Naive thymus-derived CD4-positive, alpha-beta T cell (primary cell): ENCODE data around the gene OR8K1. TPM values are rescaled to one million over a fixed set of nuclear protein-coding genes. Genes with fewer than 3 reads are reported as not detected.

Source experiments
- ATAC-seq: fragments of 150-1000 bp; cut with Tn5 transposase; 2 replicates; pipeline ENCODE4 v1.10.0; 2021; ENCODE audit warnings: mild to moderate bottlenecking, moderate library complexity
- CTCF ChIA-PET: fragments of 350-600 bp; sonication (Branson Sonifier 250); formaldehyde crosslinking; loops from one replicate; lab custom pipeline; 2021; ENCODE audit warnings: antibody characterized with exemption; lab: Charles Lee
- POLR2A ChIA-PET: fragments of 350-600 bp; sonication (Branson Sonifier 250); formaldehyde crosslinking; loops from one replicate; lab custom pipeline; 2021; ENCODE audit warnings: antibody characterized with exemption, inconsistent platforms; lab: Charles Lee
- DNase-seq, 9 donors: peaks; one replicate each; pipeline versions ENCODE4 v3.0.0 to v3.0.0-alpha.2; 2020 to 2022; ENCODE audit warnings: mixed read lengths in 1 of 9
- H3K27ac ChIP-seq: one replicate; pipeline ENCODE4 v1.7.0; 2013; ENCODE audit warnings: mild to moderate bottlenecking, low read depth, low read length, moderate library complexity
- H3K27me3 ChIP-seq, 2 donors: one replicate each; pipeline ENCODE4 v1.7.0; 2013; ENCODE audit warnings: low read length in 2 of 2, mild to moderate bottlenecking in 2 of 2, moderate library complexity in 2 of 2; ENCODE audit not compliant: control insufficient read depth in 2 of 2, insufficient read depth in 2 of 2
- H3K36me3 ChIP-seq, 3 experiments: 1 replicate in 2 of 3; 2 replicates in 1 of 3; pipeline ENCODE4 v1.7.0; 2013; ENCODE audit warnings: low read length in 3 of 3, mild to moderate bottlenecking in 3 of 3, moderate library complexity in 1 of 3; ENCODE audit not compliant: insufficient read depth in 3 of 3, control insufficient read depth in 2 of 3
- H3K4me1 ChIP-seq, 2 donors: one replicate each; pipeline ENCODE4 v1.7.0; 2013; ENCODE audit warnings: low read length in 2 of 2, mild to moderate bottlenecking in 2 of 2, moderate library complexity in 1 of 2; ENCODE audit not compliant: control insufficient read depth in 2 of 2, insufficient read depth in 2 of 2
- H3K4me3 ChIP-seq: 2 replicates; pipeline ENCODE4 v1.7.0; 2013; ENCODE audit warnings: mild to moderate bottlenecking, low read length
- H3K9me3 ChIP-seq, 3 experiments: 1 replicate in 2 of 3; 2 replicates in 1 of 3; pipeline ENCODE4 v1.7.0; 2013; ENCODE audit warnings: low read length in 3 of 3; ENCODE audit not compliant: control insufficient read depth in 2 of 3
- H3K27ac Mint-ChIP-seq, 9 donors: one replicate each; pipeline ENCODE4 v1.8.0; 2020 to 2022; ENCODE audit warnings: mixed read lengths in 9 of 9, mild to moderate bottlenecking in 8 of 9, moderate library complexity in 5 of 9, inconsistent platforms in 2 of 9
- H3K27me3 Mint-ChIP-seq, 5 donors: one replicate each; pipeline ENCODE4 v1.8.0; 2021 to 2022; ENCODE audit warnings: mixed read lengths in 5 of 5, mild to moderate bottlenecking in 1 of 5
- H3K36me3 Mint-ChIP-seq, 5 donors: one replicate each; pipeline ENCODE4 v1.8.0; 2020 to 2022; ENCODE audit warnings: mixed read lengths in 5 of 5, mild to moderate bottlenecking in 3 of 5, inconsistent platforms in 1 of 5
- H3K4me1 Mint-ChIP-seq, 7 donors: one replicate each; pipeline ENCODE4 v1.8.0; 2020 to 2022; ENCODE audit warnings: mixed read lengths in 7 of 7, mild to moderate bottlenecking in 3 of 7, inconsistent platforms in 1 of 7
- H3K4me3 Mint-ChIP-seq, 10 donors: one replicate each; pipeline ENCODE4 v1.8.0; 2020 to 2022; ENCODE audit warnings: mild to moderate bottlenecking in 10 of 10, mixed read lengths in 10 of 10, moderate library complexity in 6 of 10, inconsistent platforms in 2 of 10
- H3K9me3 Mint-ChIP-seq, 11 donors: one replicate each; pipeline ENCODE4 v1.8.0; 2020 to 2022; ENCODE audit warnings: mixed read lengths in 11 of 11, mild to moderate bottlenecking in 4 of 11, inconsistent platforms in 1 of 11, moderate library complexity in 1 of 11
- intact Hi-C, 2 donors: fragments of 100-400 bp; cut with micrococcal nuclease; formaldehyde crosslinking; loops; one replicate each; pipeline ENCODE4 v1.15.1; 2023
- polyA plus RNA-seq, 2 donors: library from polyadenylated mRNA; unstranded; fragments of 300-500 nt; fragmentation: Illumina TruSeq; gene quantifications; one replicate each; pipeline ENCODE4 v1.2.3, GENCODE V29; 2021
- total RNA-seq, 6 experiments: library from RNA in 5 of 6; stranded (reverse) in 5 of 6; gene quantifications; 1 replicate in 5 of 6; 2 replicates in 1 of 6; pipeline ENCODE4 v1.2.3 and lab custom pipeline; 2021 to 2026

OR8K1 gene
- total RNA-seq, result not detected
- polyA plus RNA-seq, result not detected
- not detected for total RNA-seq (lab: John Stamatoyannopoulos, UW)

- Mint-ChIP-seq H3K9me3 (peaks cover 2 to 23% (median 9%) of the 10 kb centered on the region in 11 donors), H3K4me1 (no peaks in the 10 kb centered on the region), H3K27me3 (no peaks in the 10 kb centered on the region), H3K4me3 (no peak within 1 kb of the TSS), H3K36me3 (no peaks in the 10 kb centered on the region), H3K27ac (no peak within 1 kb of the TSS)
- ATAC-seq (no peak), DNase-seq (no peak)
- no peaks in the 10 kb centered on the region for H3K4me1 ChIP-seq
- POLR2A ChIA-PET, result no interaction called here
- no peak within 1 kb of the TSS for H3K27ac ChIP-seq
- H3K4me3 ChIP-seq, result no peak within 1 kb of the TSS
- no peaks in the 10 kb centered on the region for H3K9me3 ChIP-seq
- CTCF ChIA-PET, result no interaction called here
- no peaks in the 10 kb centered on the region for H3K27me3 ChIP-seq
- intact Hi-C loops, result no loop called here
- no peaks in the 10 kb centered on the region for H3K36me3 ChIP-seq
Measured at GRCh38 chr11:56345739-56346138, at the start of gene OR8K1. Gene OR8K1 (plus strand): TSS chr11:56346039. CDS start chr11:56346039, 0 bp downstream.

GRCh38 chr11:56296898-56297297 is 48.9 kb upstream of the OR8K1 start:
- H3K36me3 Mint-ChIP-seq, result no peaks in the 10 kb centered on the region
- no peak for ATAC-seq
- H3K27ac ChIP-seq, result no peak overlapping the region
- H3K4me3 Mint-ChIP-seq, result no peak overlapping the region
- H3K27me3 ChIP-seq, result no peaks in the 10 kb centered on the region
- no peak overlapping the region for H3K27ac Mint-ChIP-seq
- POLR2A ChIA-PET, result no interaction called here
- DNase-seq, result no peak
- no peak overlapping the region for H3K4me3 ChIP-seq
- CTCF ChIA-PET, result no interaction called here
- H3K4me1 Mint-ChIP-seq, result no peaks in the 10 kb centered on the region
- H3K9me3 Mint-ChIP-seq, result peaks cover 0 to 36% (median 7%) of the 10 kb centered on the region in 11 donors
- no peaks in the 10 kb centered on the region for H3K27me3 Mint-ChIP-seq
- intact Hi-C loops, result no loop called here
- H3K4me1 ChIP-seq, result no peaks in the 10 kb centered on the region
- H3K36me3 ChIP-seq, result no peaks in the 10 kb centered on the region
- H3K9me3 ChIP-seq, result no peaks in the 10 kb centered on the region

- CTCF ChIA-PET, result no interaction called here
- no peaks in the 10 kb centered on the region for H3K27me3 Mint-ChIP-seq
- ATAC-seq (no peak), DNase-seq (no peak)
- H3K4me3 Mint-ChIP-seq, result no peak overlapping the region
- Histone ChIP-seq H3K27ac (no peak overlapping the region), H3K36me3 (no peaks in the 10 kb centered on the region), H3K4me1 (no peaks in the 10 kb centered on the region), H3K27me3 (no peaks in the 10 kb centered on the region), H3K9me3 (no peaks in the 10 kb centered on the region), H3K4me3 (no peak overlapping the region)
- peaks cover 0 to 4% (median 0%) of the 10 kb centered on the region in 5 donors for H3K36me3 Mint-ChIP-seq
- intact Hi-C loops, result no loop called here
- no peak overlapping the region for H3K27ac Mint-ChIP-seq
- POLR2A ChIA-PET, result no interaction called here
- H3K4me1 Mint-ChIP-seq, result no peaks in the 10 kb centered on the region
- H3K9me3 Mint-ChIP-seq, result peaks cover 7 to 61% (median 26%) of the 10 kb centered on the region in 11 donors
Measured at GRCh38 chr11:56307836-56308235, 38.0 kb upstream of the OR8K1 start.

- Mint-ChIP-seq H3K27ac (no peak within 1 kb of the TSS), H3K27me3 (no peaks in the 10 kb centered on the region), H3K4me1 (no peaks in the 10 kb centered on the region), H3K4me3 (no peak within 1 kb of the TSS), H3K36me3 (no peaks in the 10 kb centered on the region), H3K9me3 (peaks cover 0 to 34% (median 6%) of the 10 kb centered on the region in 11 donors)
- ATAC-seq (no peak), DNase-seq (no peak)
- H3K27ac ChIP-seq, result no peak within 1 kb of the TSS
- CTCF ChIA-PET, result no interaction called here
- no peaks in the 10 kb centered on the region for H3K9me3 ChIP-seq
- no peaks in the 10 kb centered on the region for H3K4me1 ChIP-seq
- POLR2A ChIA-PET, result no interaction called here
- H3K36me3 ChIP-seq, result no peaks in the 10 kb centered on the region
- intact Hi-C loops, result no loop called here
- H3K4me3 ChIP-seq, result no peak within 1 kb of the TSS
- H3K27me3 ChIP-seq, result no peaks in the 10 kb centered on the region
Measured at GRCh38 chr11:56314844-56315243, 31.0 kb upstream of the OR8K1 start, which contains the start of gene OR8K3. Gene OR8K3 (plus strand): TSS chr11:56315144. CDS start chr11:56318307, 3,163 bp downstream.

- Mint-ChIP-seq H3K36me3 (no peaks in the 10 kb centered on the region), H3K27me3 (no peaks in the 10 kb centered on the region), H3K9me3 (peaks cover 0 to 12% (median 5%) of the 10 kb centered on the region in 11 donors), H3K4me3 (no peak overlapping the region), H3K27ac (no peak overlapping the region), H3K4me1 (no peaks in the 10 kb centered on the region)
- H3K4me3 ChIP-seq, result no peak overlapping the region
- H3K27ac ChIP-seq, result no peak overlapping the region
- H3K36me3 ChIP-seq, result no peaks in the 10 kb centered on the region
- no peaks in the 10 kb centered on the region for H3K27me3 ChIP-seq
- peaks cover 0 to 5% (median 0%) of the 10 kb centered on the region in 3 experiments for H3K9me3 ChIP-seq
- ChIA-PET POLR2A (no interaction called here), CTCF (no interaction called here)
- intact Hi-C loops, result no loop called here
- DNase-seq, result no peak
- no peaks in the 10 kb centered on the region for H3K4me1 ChIP-seq
- ATAC-seq, result no peak
Measured at GRCh38 chr11:56331861-56332491, 13.9 kb upstream of the OR8K1 start.

- no peaks in the 10 kb centered on the region for H3K36me3 ChIP-seq
- H3K9me3 ChIP-seq, result peaks cover 0 to 10% (median 0%) of the 10 kb centered on the region in 3 experiments
- POLR2A ChIA-PET, result no interaction called here
- ATAC-seq (no peak), DNase-seq (no peak)
- no peak overlapping the region for H3K4me3 ChIP-seq
- H3K27me3 Mint-ChIP-seq, result no peaks in the 10 kb centered on the region
- peaks cover 0 to 13% (median 5%) of the 10 kb centered on the region in 11 donors for H3K9me3 Mint-ChIP-seq
- no peak overlapping the region for H3K27ac ChIP-seq
- no peaks in the 10 kb centered on the region for H3K36me3 Mint-ChIP-seq
- no peaks in the 10 kb centered on the region for H3K27me3 ChIP-seq
- intact Hi-C loops, result no loop called here
- CTCF ChIA-PET, result no interaction called here
- H3K4me1 ChIP-seq, result no peaks in the 10 kb centered on the region
- no peak overlapping the region for H3K27ac Mint-ChIP-seq
- H3K4me3 Mint-ChIP-seq, result no peak overlapping the region
- no peaks in the 10 kb centered on the region for H3K4me1 Mint-ChIP-seq
Measured at GRCh38 chr11:56333156-56333555, 12.7 kb upstream of the OR8K1 start.

GRCh38 chr11:56340289-56340688 is 5.5 kb upstream of the OR8K1 start:
- Mint-ChIP-seq H3K27ac (no peak overlapping the region), H3K4me1 (no peaks in the 10 kb centered on the region), H3K9me3 (peaks cover 4 to 32% (median 18%) of the 10 kb centered on the region in 11 donors), H3K27me3 (no peaks in the 10 kb centered on the region), H3K36me3 (no peaks in the 10 kb centered on the region), H3K4me3 (no peak overlapping the region)
- POLR2A ChIA-PET, result no interaction called here
- ATAC-seq (no peak), DNase-seq (no peak)
- Histone ChIP-seq H3K36me3 (no peaks in the 10 kb centered on the region), H3K4me3 (no peak overlapping the region), H3K4me1 (no peaks in the 10 kb centered on the region), H3K9me3 (peaks cover 0 to 10% (median 0%) of the 10 kb centered on the region in 3 experiments), H3K27ac (no peak overlapping the region), H3K27me3 (no peaks in the 10 kb centered on the region)
- CTCF ChIA-PET, result no interaction called here
- intact Hi-C loops, result no loop called here
